SK-N-SH (cell line): ENCODE measurements around the gene PIGL.

Source experiments
- CTCF ChIP-seq: fragments of 200-600 bp; sonication (generic); IDR thresholded peaks from 2 replicates; pipeline ENCODE4 v1.6.1; 2017; ENCODE audit warnings: antibody characterized with exemption, mild to moderate bottlenecking, moderate library complexity
- IRF3 ChIP-seq: fragments of 150-350 bp; IDR thresholded peaks from 2 replicates; pipeline ENCODE4 v1.6.1; 2016; ENCODE audit warnings: mild to moderate bottlenecking, low read depth, low read length
- JUND ChIP-seq: IDR thresholded peaks from 2 replicates; pipeline ENCODE4 v1.4.0; 2012
- POLR2AphosphoS5 ChIP-seq: IDR thresholded peaks from 2 replicates; pipeline ENCODE4 v1.6.1; 2012; ENCODE audit warnings: low read depth, low read length
- TEAD4 ChIP-seq: IDR thresholded peaks from 2 replicates; pipeline ENCODE4 v1.4.0; 2012; ENCODE audit warnings: mild to moderate bottlenecking, borderline replicate concordance; ENCODE audit not compliant: insufficient read depth
- YY1 ChIP-seq: IDR thresholded peaks from 2 replicates; pipeline ENCODE4 v1.4.0; 2012; ENCODE audit warnings: low read depth, mild to moderate bottlenecking

- TF ChIP-seq CTCF (no peak), TEAD4 (no peak), POLR2AphosphoS5 (no peak), YY1 (no peak), JUND (no peak), IRF3 (no peak)
Measured at GRCh38 chr17:16298140-16298662, 81.2 kb downstream of the PIGL start.
